Activated CD4-positive, alpha-beta T cell treated with anti-CD3 and anti-CD28 coated beads, Interleukin-2, Interleukin-4, amounts not matched to agents 100 ng/mL and 50 ng/mL, durations not matched to agents 16 hours and 8 hours (primary cell): ENCODE data around the gene PTPN14.

Experiments
- DNase-seq: peaks from one replicate; pipeline ENCODE4 v3.0.0-alpha.2; 2020; ENCODE audit warnings: low spot score

PTPN14 gene

GRCh38 chr1:214425716-214426425, 125.5 kb downstream of the PTPN14 start:
- no peak for DNase-seq

GRCh38 chr1:214425101-214425500, 126.3 kb downstream of the PTPN14 start:
- no peak for DNase-seq

DNA sequence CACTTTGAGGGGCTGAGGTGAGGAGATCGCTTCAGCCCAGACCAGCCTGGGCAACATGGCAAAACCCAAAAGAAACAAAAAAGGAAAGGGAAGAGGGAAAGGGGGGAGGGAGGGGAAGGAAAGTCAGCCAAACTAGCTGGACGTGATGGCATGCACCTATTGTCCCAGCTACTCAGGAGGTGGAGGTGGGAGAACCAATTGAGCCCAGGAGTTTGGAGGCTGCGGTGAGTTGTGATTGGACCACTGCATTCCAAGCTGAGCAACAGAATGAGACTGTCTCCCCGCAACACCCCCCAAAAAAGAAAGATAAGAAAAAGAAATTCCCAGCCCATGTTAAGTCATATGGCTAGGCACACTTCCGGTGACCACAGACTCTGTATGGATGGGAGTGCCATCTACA, 128.4 kb downstream of the PTPN14 start:
- DNase-seq = no peak

GRCh38 chr1:214422137-214422671, 129.2 kb downstream of the PTPN14 start:
- DNase-seq = no peak

DNA sequence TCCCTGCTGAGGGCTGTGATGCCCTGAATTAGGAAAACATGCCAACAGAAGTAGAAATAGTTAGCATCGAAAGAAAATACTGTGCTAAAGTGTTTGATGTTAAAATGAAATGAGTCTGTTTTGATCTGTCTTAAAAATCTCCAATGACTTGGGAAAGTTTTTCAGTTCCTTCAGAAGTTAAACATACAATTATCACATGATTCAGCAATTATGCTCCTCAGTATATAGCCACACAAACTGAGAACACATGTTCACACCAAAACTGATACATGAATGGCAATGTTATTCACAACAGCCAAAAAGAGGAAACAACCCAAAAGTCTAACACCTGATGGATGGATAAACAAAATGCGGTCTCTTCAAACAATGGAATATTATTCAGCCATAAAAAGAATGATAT, 130.6 kb downstream of the PTPN14 start:
- DNase-seq = no peak

DNA sequence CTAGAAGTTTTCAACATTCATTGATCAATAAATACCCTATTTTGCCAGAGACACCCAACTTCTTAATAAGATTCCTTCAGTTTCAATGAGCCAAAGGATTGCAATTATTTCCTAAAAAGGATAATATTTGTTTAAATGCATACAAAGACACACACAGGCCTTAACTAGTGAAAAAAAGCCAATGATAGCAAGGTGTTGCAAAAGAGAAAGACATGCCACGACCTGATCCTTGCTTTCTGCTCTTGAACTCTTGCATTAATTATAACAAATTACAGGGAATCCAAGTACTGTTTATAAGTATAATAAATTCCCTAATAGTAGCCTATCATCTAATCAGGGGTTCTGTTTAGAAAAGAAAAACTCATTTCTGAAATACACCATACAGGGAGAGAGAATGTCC, 131.1 kb downstream of the PTPN14 start:
- DNase-seq = no peak

DNA sequence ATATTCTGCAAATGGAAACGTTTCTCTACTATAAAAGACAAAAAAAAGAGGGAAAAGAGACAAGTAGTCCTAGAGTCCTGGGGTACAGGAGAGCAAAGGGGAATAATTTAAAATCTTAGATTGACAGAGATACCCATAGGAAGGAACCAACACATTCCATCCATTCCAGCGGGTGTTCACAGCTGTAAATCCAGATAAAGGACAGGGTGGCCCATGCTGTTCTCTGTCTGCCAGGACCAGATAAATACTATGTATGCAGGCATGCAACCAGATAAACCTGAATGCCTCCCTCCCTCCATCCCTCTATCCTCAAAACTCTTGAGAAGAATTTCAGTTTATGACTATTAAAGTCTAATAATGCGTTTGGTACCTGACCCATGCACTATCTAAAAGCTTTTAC, 131.8 kb downstream of the PTPN14 start:
- no peak for DNase-seq

- no peak for DNase-seq
Observed at GRCh38 chr1:214418391-214418790, 133.0 kb downstream of the PTPN14 start.

DNA sequence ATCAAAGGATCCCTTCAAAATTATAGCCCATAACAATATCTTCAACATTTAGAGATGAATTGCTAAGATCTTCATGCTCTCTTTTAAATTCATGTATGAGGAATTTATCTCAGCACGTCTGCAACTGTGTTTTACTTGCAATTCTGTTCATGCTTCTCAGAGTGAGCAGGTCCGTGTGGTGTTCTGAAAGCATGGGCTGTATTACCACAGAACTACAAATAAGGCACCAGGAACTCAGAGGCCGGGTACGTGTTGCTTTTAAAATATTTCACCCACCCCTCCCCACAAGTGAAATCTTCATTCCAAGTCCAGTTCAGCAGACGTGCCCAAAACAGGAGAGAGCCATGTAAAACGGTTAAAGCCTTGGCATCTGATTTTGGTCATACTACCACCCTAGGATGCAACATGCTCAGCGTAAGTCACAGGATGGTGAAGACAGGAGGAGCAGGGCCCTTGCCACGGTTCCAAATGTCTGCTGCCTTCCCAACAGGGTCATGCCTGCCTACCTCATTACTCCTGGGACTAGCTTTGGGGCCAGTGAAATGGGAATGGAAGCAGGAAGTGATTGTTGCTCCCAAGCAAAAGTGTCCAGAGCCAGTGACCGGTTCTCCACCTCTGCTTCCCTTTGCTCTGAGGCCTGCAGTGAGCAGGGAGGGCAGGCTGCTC, 133.7 kb downstream of the PTPN14 start:
- DNase-seq = no peak

GRCh38 chr1:214416858-214417257, 134.5 kb downstream of the PTPN14 start:
- no peak for DNase-seq

- no peak for DNase-seq
Observed at GRCh38 chr1:214416417-214416816, 135.0 kb downstream of the PTPN14 start.

DNA sequence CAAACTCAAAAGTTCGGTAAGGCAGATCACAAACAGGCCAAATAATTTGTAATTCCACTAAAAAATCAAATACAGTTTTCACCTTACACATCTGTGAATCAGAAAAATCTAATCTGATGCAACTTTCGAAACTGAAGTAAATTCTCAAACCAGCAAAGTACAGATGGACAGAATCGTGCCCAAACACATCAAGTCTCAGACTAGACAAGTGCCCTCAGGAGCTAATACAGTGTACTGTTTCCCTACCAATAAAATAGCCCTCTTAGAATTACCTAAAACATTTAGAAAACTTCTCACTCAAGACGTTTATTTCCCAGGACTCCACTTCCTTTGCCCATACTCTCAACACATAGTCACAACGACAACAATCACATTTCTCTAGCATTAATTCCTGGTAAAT, 136.3 kb downstream of the PTPN14 start:
- no peak for DNase-seq

DNA sequence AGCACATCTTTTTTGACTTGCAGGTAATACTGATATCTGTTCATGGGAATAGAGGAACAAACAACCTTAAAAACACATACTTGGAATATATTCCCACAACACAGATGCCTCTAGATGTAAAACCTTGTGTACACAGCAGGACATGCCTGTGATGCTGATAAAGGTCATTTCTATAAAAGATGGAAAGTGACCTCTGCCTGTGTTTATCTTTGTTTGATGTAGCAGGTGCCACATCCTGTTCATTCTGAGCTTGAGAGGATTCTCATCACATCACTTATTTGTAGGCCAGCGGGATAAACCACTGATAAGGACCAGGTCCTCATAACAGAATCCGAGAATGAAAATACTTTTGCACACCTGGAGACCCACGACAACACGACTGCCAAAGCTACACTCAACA, 136.7 kb downstream of the PTPN14 start:
- no peak for DNase-seq

- DNase-seq = peak; percentile 15
Observed at GRCh38 chr1:214413315-214413714, 138.1 kb downstream of the PTPN14 start.

GRCh38 chr1:214404571-214405213, 146.7 kb downstream of the PTPN14 start:
- DNase-seq = no peak

DNA sequence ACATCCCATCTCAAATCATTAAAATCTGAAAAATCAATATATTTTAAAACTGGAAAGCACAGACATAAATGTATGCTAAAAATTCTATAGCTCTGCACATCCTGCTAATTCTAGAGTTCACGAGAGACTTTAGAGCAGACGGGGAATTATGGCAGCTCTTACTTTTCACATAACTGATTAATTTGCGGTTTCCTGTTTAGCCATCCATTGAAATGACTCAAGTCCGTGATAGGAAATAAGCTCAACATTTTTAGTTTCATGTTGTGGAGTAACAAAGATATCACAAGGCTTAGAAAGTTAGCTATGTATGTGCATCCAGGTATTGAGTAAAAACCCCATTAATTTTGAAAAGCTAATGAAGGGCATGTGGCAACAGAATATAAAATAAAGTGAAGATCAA, 147.2 kb downstream of the PTPN14 start:
- DNase-seq = peak; percentile 57

DNA sequence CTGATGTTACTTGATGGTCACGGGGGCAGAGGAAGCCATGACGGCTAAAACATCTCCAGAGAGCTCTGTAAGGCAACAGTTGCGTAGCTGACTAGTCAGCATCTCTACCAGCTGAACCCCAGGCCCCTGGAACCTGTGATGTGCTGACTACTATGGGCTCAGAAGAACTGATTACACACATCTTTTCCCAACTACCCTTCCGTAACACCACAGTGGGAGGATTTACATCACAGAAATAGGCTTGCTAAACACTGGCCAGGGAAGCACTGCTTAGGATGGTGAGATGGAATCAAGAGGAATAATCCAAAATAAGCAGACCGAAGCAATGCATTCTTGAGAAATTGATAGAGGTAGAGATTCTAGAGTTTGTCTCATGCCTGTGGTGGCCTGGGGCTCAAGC, 148.0 kb downstream of the PTPN14 start:
- no peak for DNase-seq

DNA sequence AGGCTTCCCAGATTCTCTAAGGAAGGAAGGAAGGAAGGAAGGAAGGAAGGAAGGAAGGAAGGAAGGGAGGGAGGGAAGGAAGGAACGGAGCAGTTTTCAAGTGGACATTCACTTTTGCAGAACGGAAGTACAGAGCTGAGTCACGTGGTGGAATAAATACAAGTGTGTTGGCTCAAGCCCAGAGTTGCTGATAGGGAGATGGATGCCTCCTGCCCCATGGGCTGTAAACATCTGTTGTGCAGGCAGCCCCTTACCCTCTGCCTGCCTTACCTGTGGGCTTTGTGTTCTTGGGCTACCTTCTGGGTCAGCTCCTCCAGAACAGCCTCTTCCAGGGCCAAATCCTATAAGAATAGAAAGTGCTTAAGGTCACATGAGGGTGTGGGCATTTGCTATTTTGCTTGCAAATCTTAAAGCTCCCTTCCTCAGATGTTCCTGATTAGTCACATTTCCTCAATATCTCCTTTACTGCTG, 148.8 kb downstream of the PTPN14 start:
- no peak for DNase-seq

DNA sequence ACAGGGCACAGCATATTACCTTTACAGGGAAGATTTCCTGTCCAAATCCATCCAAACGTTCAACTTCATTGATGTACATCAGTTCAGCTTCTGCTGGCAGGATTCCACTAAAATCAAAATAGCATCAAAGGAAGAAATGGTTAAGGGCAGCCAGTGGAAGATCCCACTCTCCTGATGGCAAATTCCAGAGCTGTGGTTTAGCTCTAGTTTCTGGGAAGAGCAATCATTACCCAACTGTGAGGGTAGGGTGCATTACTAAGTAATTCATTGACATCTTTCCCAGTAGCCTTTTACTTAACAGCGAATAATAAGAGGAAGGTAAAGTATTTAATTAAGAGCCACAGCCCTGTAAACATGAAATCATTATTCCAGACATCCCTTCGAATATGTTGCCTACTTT, 149.7 kb downstream of the PTPN14 start:
- DNase-seq = no peak

- DNase-seq = no peak
Observed at GRCh38 chr1:214400131-214400530, 151.3 kb downstream of the PTPN14 start.

- DNase-seq = no peak
Observed at GRCh38 chr1:214398490-214398889, 152.9 kb downstream of the PTPN14 start.

DNA sequence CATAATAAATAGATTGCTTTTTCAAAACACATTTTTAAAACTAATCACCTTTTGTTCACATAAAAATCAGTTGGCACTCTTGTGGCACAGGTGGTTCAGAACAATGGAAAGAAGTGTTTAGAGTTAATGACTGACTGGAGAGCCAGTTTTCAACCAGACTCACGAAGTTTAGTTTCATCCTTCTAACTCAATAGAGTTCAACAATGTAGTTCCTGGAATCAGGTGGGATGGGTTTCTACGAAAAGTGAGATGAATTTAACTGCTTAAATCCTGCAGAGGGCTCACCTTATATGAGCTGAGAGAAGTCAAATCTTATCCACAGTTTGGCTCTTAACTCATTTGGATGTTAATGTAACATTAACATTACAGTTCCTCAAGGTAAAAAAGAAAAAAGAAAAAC, 153.9 kb downstream of the PTPN14 start:
- peak; percentile 17 for DNase-seq

DNA sequence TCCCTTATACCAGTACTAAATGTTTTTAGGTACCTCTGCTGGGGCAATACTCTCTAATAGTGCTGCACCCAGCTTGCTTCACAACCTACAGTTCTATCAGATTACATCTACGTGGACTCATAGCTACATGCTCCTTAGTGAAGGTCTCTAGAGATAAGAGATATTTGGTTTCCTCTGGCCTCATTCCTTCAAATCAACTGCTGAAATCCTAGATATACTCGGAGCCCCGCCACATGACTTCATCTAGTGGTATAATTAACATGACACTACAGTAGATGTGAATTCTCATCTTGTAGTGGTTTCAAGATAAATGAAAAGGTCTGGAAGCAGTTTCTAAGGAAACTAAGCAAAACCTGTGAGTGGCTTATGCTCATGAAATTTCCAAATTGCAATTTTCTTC, 155.1 kb downstream of the PTPN14 start:
- DNase-seq = no peak
